ENCODE results near the gene RTL3.

The RTL3 gene, protein sequence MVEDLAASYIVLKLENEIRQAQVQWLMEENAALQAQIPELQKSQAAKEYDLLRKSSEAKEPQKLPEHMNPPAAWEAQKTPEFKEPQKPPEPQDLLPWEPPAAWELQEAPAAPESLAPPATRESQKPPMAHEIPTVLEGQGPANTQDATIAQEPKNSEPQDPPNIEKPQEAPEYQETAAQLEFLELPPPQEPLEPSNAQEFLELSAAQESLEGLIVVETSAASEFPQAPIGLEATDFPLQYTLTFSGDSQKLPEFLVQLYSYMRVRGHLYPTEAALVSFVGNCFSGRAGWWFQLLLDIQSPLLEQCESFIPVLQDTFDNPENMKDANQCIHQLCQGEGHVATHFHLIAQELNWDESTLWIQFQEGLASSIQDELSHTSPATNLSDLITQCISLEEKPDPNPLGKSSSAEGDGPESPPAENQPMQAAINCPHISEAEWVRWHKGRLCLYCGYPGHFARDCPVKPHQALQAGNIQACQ

DNA sequence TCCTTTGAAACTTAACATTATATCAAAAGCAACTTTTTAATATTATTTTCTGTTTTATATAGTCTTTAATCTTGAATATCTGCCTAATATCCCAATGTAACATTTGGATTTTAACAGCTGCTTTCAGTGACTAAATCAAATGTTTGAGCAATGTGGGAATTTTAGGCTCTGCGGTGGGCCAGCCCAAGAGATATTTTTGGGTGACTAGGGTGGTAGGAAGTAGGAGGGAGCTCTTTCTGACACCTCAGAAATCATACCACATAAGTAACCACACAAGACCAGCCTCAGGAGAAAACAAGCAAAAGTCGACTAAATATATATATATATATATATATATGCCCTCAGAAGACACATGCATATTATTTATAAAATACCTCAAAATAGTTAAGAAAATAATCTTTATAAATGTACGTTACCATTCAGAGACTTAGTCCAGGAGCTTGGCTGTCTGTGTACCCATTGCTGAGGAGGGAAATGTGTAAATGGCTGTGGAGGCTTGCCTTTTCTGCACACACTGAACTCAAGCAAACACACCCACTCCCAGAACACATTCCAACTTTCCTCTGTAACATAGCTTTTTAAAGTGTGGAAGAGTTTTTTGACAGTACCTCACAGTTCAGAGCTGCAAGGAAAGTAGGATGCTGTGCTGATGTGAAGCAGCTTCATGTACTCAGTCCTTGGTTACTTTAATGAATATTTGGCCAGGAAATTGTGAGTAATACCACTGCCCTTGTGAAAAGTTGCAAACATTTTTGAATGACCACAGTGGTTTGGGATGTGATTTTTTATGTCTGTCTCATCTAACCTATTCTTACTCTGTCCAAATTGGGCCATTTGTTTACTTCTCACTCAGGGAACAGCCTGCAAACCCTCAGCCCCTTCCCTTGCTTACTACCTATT lies at the start of gene RTL3:
Gene RTL3 (minus strand): TSS at position 484 of the 900 bp plus-strand sequence. CDS start 908 bp downstream, outside the sequence.
- Histone ChIP-seq H3K4me3 (ENCODE audit: low read depth, low read length) (no peak within 1 kb of the TSS), H3K9me3 (ENCODE audit: control insufficient read depth, insufficient read depth, low read depth, low read length) (no peaks in the 10 kb centered on the region; the same call in 1 of the 2 replicates), H3K27ac (ENCODE audit: extremely low read depth, low read depth, low read length) (no peak within 1 kb of the TSS), H3K36me3 (ENCODE audit: control insufficient read depth in 2 of 2, insufficient read depth in 1 of 2, low read length in 2 of 2) (no peaks in the 10 kb centered on the region), H3K4me1 (ENCODE audit: control insufficient read depth, insufficient read depth, low read length) (no peaks in the 10 kb centered on the region)
- TF ChIP-seq ZNF530 (tag by site-specific recombination; IDR thresholded peaks at IDR 0.05; ENCODE audit: low read depth) (no peak), ZNF416 (tag by site-specific recombination; IDR thresholded peaks at IDR 0.05) (no peak), GLIS2 (tag by site-specific recombination; IDR thresholded peaks at IDR 0.05) (no peak), ZNF157 (tag by site-specific recombination; IDR thresholded peaks at IDR 0.05) (no peak), ZNF24 (tag by site-specific recombination; IDR thresholded peaks at IDR 0.05) (no peak), ZFP37 (tag by site-specific recombination; IDR thresholded peaks at IDR 0.05) (no peak), SP3 (tag by site-specific recombination; IDR thresholded peaks at IDR 0.05) (no peak), ZNF350 (tag by site-specific recombination; IDR thresholded peaks at IDR 0.05) (no peak)
- TF ChIP-seq, protein P1, sequence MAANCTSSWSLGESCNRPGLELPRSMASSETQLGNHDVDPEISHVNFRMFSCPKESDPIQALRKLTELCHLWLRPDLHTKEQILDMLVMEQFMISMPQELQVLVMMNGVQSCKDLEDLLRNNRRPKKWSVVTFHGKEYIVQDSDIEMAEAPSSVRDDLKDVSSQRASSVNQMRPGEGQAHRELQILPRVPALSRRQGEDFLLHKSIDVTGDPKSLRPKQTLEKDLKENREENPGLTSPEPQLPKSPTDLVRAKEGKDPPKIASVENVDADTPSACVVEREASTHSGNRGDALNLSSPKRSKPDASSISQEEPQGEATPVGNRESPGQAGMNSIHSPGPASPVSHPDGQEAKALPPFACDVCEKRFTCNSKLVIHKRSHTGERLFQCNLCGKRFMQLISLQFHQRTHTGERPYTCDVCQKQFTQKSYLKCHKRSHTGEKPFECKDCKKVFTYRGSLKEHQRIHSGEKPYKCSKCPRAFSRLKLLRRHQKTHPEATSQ (tag by site-specific recombination; IDR thresholded peaks at IDR 0.05) = no peak
- TF ChIP-seq, protein P2, sequence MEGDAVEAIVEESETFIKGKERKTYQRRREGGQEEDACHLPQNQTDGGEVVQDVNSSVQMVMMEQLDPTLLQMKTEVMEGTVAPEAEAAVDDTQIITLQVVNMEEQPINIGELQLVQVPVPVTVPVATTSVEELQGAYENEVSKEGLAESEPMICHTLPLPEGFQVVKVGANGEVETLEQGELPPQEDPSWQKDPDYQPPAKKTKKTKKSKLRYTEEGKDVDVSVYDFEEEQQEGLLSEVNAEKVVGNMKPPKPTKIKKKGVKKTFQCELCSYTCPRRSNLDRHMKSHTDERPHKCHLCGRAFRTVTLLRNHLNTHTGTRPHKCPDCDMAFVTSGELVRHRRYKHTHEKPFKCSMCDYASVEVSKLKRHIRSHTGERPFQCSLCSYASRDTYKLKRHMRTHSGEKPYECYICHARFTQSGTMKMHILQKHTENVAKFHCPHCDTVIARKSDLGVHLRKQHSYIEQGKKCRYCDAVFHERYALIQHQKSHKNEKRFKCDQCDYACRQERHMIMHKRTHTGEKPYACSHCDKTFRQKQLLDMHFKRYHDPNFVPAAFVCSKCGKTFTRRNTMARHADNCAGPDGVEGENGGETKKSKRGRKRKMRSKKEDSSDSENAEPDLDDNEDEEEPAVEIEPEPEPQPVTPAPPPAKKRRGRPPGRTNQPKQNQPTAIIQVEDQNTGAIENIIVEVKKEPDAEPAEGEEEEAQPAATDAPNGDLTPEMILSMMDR (tag by site-specific recombination; IDR thresholded peaks at IDR 0.05) = no peak
- ChIA-PET POLR2A (no interaction called here), CTCF (no interaction called here)

DNA sequence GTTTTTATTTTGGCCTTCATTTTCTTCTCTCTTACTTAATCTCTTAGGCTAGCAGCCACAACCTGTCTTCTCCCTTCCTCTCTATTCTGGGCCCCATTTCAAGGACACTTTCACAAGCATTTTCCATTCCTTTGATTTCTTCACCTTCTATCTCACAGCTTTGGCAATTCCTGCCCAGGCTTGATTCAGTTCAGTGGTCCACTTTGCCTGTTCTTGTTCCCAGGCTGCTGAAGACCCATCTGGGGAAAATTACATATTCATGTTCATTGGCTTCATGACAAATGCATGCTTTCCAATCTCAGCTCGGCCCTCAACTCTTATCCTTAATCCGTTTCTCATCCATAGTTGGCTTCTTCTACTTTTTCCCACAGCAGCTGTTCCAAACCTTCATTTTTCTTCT lies 49.7 kb upstream of the RTL3 start:
- Histone ChIP-seq H3K9me3 (ENCODE audit: control insufficient read depth, insufficient read depth, low read depth, low read length) (no peaks in the 10 kb centered on the region), H3K4me3 (ENCODE audit: low read depth, low read length) (no peak overlapping the region), H3K36me3 (ENCODE audit: control insufficient read depth in 2 of 2, insufficient read depth in 1 of 2, low read length in 2 of 2) (no peaks in the 10 kb centered on the region), H3K4me1 (ENCODE audit: control insufficient read depth, insufficient read depth, low read length) (no peaks in the 10 kb centered on the region), H3K27ac (ENCODE audit: extremely low read depth, low read depth, low read length) (no peak overlapping the region)
- ChIA-PET POLR2A (no interaction called here), CTCF (interaction anchor here (0.6 to 1.4 kb wide), 3 partner anchors 25 to 693 kb away, joined by 3 to 5 read pairs (median 4); no protein-coding TSS in a partner anchor)
- TF ChIP-seq, protein P3, sequence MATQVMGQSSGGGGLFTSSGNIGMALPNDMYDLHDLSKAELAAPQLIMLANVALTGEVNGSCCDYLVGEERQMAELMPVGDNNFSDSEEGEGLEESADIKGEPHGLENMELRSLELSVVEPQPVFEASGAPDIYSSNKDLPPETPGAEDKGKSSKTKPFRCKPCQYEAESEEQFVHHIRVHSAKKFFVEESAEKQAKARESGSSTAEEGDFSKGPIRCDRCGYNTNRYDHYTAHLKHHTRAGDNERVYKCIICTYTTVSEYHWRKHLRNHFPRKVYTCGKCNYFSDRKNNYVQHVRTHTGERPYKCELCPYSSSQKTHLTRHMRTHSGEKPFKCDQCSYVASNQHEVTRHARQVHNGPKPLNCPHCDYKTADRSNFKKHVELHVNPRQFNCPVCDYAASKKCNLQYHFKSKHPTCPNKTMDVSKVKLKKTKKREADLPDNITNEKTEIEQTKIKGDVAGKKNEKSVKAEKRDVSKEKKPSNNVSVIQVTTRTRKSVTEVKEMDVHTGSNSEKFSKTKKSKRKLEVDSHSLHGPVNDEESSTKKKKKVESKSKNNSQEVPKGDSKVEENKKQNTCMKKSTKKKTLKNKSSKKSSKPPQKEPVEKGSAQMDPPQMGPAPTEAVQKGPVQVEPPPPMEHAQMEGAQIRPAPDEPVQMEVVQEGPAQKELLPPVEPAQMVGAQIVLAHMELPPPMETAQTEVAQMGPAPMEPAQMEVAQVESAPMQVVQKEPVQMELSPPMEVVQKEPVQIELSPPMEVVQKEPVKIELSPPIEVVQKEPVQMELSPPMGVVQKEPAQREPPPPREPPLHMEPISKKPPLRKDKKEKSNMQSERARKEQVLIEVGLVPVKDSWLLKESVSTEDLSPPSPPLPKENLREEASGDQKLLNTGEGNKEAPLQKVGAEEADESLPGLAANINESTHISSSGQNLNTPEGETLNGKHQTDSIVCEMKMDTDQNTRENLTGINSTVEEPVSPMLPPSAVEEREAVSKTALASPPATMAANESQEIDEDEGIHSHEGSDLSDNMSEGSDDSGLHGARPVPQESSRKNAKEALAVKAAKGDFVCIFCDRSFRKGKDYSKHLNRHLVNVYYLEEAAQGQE (tag by site-specific recombination; IDR thresholded peaks at IDR 0.05) = no peak
- no peak for TF ChIP-seq OVOL3 (tag by site-specific recombination; IDR thresholded peaks at IDR 0.05)
- no peak for TF ChIP-seq ZSCAN30 (tag by site-specific recombination; IDR thresholded peaks at IDR 0.05)
- no peak for TF ChIP-seq ZNF664 (tag by site-specific recombination; IDR thresholded peaks at IDR 0.05)
- no peak for TF ChIP-seq SCRT1 (tag by site-specific recombination; IDR thresholded peaks at IDR 0.05; ENCODE audit: borderline replicate concordance)

Measured in HEK293 (cell line).